Motor neuron (in vitro differentiated cells): ENCODE results near the gene BUD13. TPM values are rescaled to one million over a fixed set of nuclear protein-coding genes. Genes with fewer than 3 reads are reported as not detected.

Source experiments
- ATAC-seq, 8 experiments: fragments of 200-7000 bp; cut with Tn5 transposase; replicated peaks in 6 of 8; 2 replicates each; pipeline ENCODE4 v1.8.0; 2021; ENCODE audit warnings: mild to moderate bottlenecking in 8 of 8, moderate library complexity in 8 of 8
- H3K27ac ChIP-seq, 2 donors: fragments of 250-450 bp; sonication (Bioruptor Pico); 2 replicates each; pipeline ENCODE4 v1.9.0; 2021; ENCODE audit warnings: antibody characterized with exemption in 2 of 2, mild to moderate bottlenecking in 2 of 2, moderate library complexity in 1 of 2
- H3K4me1 ChIP-seq, 2 donors: fragments of 250-450 bp; sonication (Bioruptor Pico); replicated peaks in 1 of 2; 2 replicates each; pipeline ENCODE4 v1.6.1; 2021; ENCODE audit warnings: antibody characterized with exemption in 2 of 2, mild to moderate bottlenecking in 2 of 2, moderate library complexity in 1 of 2
- H3K4me3 ChIP-seq, 5 donors: fragments of 250-450 bp; sonication (Bioruptor Pico); 2 replicates each; pipeline ENCODE4 v1.9.0; 2021; ENCODE audit warnings: antibody characterized with exemption in 5 of 5, mild to moderate bottlenecking in 5 of 5, moderate library complexity in 4 of 5
- WGBS, 10 experiments: fragments of 450-650 bp; shearing (Covaris generic); methylation state at CpG; one replicate each; pipeline ENCODE4 v1.0.0; 2022; 5-methylcytosine and 5-hydroxymethylcytosine counted together
- in situ Hi-C, 9 experiments: fragments of 400-800 bp; cut with MboI; loops; one replicate each; pipeline ENCODE4 v1.15.0; 2021; ENCODE audit warnings: low sequenced_read_pairs in 9 of 9, low pct_unique_long_range_greater_than_20kb in 2 of 9; ENCODE audit not compliant: unreplicated experiment in 9 of 9
- total RNA-seq, 8 experiments: library from RNA; unstranded; fragments of 300-600 nt; gene quantifications; 2 replicates each; pipeline versions ENCODE4 v1.2.3 to v1.2.4, GENCODE V29; 2022

Gene BUD13, protein sequence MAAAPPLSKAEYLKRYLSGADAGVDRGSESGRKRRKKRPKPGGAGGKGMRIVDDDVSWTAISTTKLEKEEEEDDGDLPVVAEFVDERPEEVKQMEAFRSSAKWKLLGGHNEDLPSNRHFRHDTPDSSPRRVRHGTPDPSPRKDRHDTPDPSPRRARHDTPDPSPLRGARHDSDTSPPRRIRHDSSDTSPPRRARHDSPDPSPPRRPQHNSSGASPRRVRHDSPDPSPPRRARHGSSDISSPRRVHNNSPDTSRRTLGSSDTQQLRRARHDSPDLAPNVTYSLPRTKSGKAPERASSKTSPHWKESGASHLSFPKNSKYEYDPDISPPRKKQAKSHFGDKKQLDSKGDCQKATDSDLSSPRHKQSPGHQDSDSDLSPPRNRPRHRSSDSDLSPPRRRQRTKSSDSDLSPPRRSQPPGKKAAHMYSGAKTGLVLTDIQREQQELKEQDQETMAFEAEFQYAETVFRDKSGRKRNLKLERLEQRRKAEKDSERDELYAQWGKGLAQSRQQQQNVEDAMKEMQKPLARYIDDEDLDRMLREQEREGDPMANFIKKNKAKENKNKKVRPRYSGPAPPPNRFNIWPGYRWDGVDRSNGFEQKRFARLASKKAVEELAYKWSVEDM
- 10 to 100 TPM in 7 of 8 experiments, 1 to 10 TPM in 1; 5.6 to 26.6 (median 16.6) TPM for total RNA-seq

DNA sequence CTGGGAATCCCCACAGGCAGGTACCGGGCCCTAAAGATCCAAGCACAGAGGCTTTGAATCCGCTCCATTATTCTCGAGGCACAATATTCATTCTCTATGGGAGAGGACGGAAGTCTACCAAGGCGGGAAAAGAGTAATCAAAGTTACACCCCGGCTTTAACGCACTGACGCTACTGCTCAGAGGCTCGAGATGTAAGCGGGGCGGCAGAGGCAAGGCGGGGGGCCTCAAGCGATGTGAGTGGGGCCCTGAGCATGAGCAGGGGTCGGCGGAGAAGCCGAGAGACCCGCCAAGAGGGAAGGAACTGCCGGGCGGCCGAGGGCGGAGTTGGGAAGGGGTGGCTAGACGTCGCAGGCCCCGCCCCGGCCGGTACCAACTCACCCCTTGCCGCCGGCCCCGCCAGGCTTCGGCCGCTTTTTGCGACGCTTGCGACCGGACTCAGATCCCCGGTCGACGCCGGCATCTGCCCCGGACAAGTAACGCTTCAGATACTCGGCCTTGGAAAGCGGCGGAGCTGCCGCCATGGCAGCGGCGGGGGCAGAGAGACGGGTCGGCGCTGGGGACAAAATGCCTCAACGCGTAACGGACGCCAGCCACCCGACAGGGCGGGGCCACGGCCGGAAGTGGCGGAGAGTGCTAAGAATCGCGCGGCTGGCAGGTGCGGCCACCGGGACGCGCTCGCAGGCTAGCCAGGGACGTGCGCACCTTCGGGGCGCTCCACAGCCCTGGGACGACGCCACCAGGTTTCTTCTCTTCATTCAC is at the start of gene BUD13:
TSS of gene BUD13 (minus strand) at position 545 of the 760 bp plus-strand sequence. CDS start at position 522, 23 bp downstream.
- H3K4me3 ChIP-seq: peak within 1 kb of the TSS; percentile 91 to 100 (median 97)
- peak; percentile 78 to 93 (median 92) for ATAC-seq
- in situ Hi-C loops: no loop called here
- H3K27ac ChIP-seq: peak within 1 kb of the TSS; percentile 77 to 98
- H3K4me1 ChIP-seq: peaks cover 8 to 15% of the 10 kb centered on the region in 2 donors
- 0 to 4% (median 0%) methylated on average over 1 to 30 of the region's 73 CpGs; no CpG with 5 or more reads in 3 of the 10 experiments for WGBS, 10 experiments

DNA sequence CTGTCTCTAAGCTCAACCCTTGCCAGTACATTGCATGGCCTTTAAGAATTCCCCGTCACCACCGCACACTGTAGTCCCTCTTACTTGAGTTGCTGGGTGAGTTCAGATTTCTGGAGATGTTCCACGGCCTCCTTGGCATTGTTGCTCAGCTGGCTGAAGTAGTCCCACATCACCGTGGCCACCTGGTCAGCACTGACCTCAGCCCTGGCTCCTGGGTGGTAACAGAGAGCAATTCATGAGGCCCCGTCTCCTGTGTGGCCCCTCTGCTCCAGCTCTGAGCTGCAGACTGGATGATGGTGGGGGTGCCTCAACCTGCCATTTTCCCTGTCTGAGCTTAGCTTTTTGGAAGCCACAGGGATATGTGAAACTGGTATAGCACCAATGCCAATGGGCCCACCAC is 49.8 kb upstream of the BUD13 start:
- no peak for ATAC-seq
- 0 to 100% (median 40%) methylated on average over 1 to 2 of the region's 5 CpGs; no CpG with 5 or more reads in 5 of the 10 experiments for WGBS, 10 experiments
- no peak overlapping the region for H3K27ac ChIP-seq
- in situ Hi-C loops: no loop called here
- peaks cover 2 to 11% of the 10 kb centered on the region in 2 donors for H3K4me1 ChIP-seq
- H3K4me3 ChIP-seq: no peak overlapping the region

DNA sequence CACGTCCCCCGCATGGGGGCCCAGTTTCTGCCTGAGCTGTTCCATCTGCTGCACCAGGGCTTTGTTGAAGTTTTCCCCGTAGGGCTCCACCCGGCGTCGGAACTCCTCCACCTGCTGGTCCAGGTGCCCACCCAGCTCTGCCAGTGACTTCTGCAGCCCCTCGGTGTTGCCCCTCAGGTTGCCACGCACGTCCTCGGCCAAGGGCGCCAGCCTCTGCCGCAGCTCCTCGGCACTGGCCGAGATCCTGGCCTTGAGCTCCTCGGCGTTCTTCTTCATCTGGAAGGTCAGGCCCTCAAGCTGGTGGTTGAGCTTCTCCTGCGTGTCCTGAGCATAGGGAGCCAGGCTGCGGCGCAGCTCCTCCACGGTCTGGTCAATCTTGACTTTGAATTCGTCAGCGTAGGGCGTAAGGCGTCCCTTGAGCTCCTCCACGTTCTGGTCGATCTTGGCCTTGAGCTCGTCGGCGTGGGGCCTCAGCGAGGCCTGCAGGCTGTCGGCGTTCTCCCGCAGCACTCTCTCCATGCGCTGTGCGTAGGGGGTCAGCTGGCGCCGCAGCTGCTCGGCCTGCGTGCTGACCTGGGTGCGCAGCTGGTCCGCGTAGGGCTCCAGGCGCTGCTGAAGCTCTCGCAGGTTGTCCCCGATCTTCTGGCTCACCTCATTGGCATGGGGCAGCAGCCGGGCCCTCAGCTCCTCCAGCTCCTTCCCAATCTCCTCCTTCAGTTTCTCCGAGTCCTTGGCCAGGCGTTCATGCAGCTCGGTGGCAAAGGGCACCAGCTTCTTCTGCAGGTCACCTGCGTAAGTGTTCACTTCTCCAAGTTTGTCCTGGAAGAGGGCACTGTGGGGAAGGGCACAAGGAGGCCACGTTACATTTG is 48.5 kb upstream of the BUD13 start:
- H3K4me3 ChIP-seq: no peak overlapping the region
- peaks cover 0 to under 1% of the 10 kb centered on the region in 2 donors for H3K4me1 ChIP-seq
- no peak for ATAC-seq
- H3K27ac ChIP-seq: no peak overlapping the region
- 79 to 95% (median 85%) methylated on average over 1 to 28 of the region's 51 CpGs; no CpG with 5 or more reads in 4 of the 10 experiments for WGBS, 10 experiments
- in situ Hi-C loops: no loop called here

DNA sequence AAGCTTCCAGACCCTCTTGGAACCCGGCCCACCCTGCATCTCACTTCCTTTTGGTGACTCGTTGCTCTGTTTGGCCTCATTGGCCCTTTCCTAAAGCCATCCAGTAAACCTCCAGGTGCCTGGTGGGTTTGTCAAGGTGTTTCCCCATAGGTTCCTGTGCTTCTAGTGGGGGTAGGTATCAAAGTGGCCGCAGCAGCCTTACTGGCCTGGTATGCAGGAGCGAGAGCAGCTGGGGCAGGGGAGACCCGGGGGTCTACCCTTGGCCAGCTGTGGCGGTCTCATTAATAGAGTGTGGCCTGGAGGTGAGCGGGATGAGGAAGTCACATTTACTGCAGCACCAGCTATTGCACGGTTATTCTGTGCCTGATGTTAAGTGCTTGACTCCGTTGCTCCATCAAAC is 46.3 kb upstream of the BUD13 start:
- H3K27ac ChIP-seq: no peak overlapping the region
- in situ Hi-C loops: no loop called here
- WGBS, 10 experiments: 74 to 100% (median 90%) methylated on average over 4 to 5 of the region's 9 CpGs; no CpG with 5 or more reads in 6 of the 10 experiments
- no peak for ATAC-seq
- no peaks in the 10 kb centered on the region for H3K4me1 ChIP-seq
- no peak overlapping the region for H3K4me3 ChIP-seq

DNA sequence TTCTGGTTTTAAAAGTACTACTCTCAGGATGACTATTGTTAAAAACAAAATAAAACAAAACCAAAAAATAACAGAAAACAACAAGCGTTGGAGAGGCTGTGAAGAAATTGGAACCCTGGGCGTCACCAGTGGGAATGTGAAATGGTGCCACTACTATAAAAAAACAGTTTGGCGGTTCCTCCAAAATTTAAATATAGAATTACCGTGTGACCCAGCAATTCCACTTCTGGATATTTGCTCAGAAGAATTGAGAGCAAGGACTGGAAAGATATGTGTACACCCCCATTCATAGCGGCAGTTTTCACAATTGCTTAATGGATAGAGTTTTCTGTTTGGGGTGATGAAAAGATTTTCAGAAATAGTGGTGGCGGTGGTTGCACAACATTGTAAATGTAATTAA is 41.7 kb upstream of the BUD13 start:
- ATAC-seq: no peak
- in situ Hi-C loops: no loop called here
- 66 to 96% (median 88%) methylated on average over 1 to 6 of the region's 6 CpGs for WGBS, 10 experiments
- H3K4me3 ChIP-seq: no peak overlapping the region
- no peak overlapping the region for H3K27ac ChIP-seq
- no peaks in the 10 kb centered on the region for H3K4me1 ChIP-seq

DNA sequence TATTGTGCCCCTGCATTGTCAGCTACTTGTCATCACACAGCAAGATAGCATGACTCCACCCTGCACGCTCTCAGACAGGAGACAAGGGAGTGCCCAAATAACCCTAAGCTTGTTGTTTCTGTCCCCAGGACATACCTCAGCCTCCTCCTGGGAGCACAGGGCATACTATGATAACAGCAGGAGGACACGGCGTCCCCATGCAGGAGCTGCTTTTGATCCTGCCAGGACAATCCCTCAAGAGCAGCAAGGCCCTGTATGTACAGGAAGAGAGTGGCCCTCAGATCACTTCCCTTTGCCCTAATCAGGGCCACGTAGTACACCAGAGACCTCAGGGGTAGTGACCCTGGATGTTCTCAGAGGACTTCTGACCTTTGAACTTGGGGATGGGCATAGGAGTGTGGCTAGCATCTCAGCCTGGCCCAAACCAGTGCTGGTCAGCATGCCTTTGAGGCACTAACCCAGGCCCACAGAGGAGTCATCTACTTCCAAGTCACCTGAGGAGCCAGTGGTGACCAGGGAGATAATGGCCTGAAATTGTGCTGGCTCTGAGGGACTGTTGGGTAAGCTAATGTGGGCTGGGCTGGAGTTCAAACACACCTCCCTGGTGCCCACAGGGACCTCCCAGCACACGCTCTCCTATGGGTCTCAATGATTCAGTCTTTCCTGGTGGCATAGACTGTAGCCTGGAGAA is 41.1 kb upstream of the BUD13 start:
- no peak overlapping the region for H3K4me3 ChIP-seq
- in situ Hi-C loops: no loop called here
- no peak overlapping the region for H3K27ac ChIP-seq
- WGBS, 10 experiments: 50 to 100% (median 80%) methylated on average over 1 to 4 of the region's 5 CpGs; no CpG with 5 or more reads in 3 of the 10 experiments
- no peak for ATAC-seq
- no peaks in the 10 kb centered on the region for H3K4me1 ChIP-seq

DNA sequence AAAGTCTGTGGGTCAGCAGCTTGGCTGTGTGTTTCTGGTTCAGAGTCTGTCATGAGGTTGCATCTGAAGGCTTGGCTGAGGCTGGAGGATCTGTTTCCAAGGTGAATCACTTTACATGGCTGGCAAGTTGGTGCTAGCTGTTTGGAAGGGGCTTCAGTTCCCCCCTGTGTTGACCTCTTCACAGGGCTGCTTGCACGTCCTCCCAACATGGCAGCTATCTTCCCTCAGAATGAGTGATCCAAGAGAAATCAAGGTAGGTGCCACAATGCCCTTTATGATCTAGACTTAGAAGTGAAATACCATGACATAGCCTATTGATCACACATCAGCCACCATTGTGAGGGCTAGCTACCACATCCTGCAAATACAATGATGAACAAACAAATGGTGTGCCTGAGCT is 40.4 kb upstream of the BUD13 start:
- WGBS, 10 experiments: 0 to 100% (median 100%) methylated on average over 1 of the region's 1 CpG; no CpG with 5 or more reads in 5 of the 10 experiments

DNA sequence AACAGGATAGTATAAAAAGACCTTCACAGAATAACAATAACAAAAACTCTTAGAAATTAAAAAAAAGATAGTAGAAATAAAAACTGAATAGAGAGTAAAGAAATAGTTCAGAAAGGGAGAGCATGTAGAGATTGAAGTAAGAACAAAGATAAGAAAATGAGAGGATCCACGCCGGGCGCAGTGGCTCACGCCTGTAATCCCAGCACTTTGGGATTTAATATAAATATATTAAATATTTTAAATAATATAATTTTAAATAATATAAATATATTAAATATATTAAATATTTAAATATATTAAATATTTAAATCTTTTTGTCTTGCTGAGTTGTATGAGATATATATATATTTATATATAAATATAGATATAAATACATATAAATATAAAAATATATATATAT is 39.3 kb upstream of the BUD13 start:
- H3K4me3 ChIP-seq: no peak overlapping the region
- 78 to 98% (median 94%) methylated on average over 4 of the region's 4 CpGs; no CpG with 5 or more reads in 4 of the 10 experiments for WGBS, 10 experiments
- in situ Hi-C loops: no loop called here
- H3K4me1 ChIP-seq: no peaks in the 10 kb centered on the region
- no peak for ATAC-seq
- no peak overlapping the region for H3K27ac ChIP-seq

More for the DNA sequence above, 40.4 kb upstream of the BUD13 start:
- ATAC-seq: no peak
- H3K4me3 ChIP-seq: no peak overlapping the region
- no peak overlapping the region for H3K27ac ChIP-seq
- in situ Hi-C loops: no loop called here
- H3K4me1 ChIP-seq: no peaks in the 10 kb centered on the region

DNA sequence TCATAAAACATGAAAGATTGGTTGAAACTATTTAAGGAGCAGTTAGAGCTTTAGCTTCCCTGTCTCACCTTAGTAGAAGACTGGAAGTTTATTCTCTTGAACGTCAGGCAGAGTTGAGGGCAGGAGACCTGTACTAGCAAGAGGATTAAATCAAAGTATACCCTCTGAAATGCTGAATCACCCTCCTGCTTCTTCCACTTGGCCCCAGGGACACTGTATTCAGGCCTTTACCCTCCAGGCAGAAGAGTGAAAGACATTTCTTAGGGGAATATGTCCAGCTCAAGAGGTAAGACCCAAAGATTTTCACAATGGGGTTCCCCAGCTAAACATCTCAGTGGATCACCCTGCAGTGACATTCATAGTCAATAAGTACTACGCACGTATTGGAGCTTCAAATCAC is 38.4 kb upstream of the BUD13 start:
- ATAC-seq: no peak
- no peaks in the 10 kb centered on the region for H3K4me1 ChIP-seq
- in situ Hi-C loops: no loop called here
- 25 to 92% (median 80%) methylated on average over 1 to 3 of the region's 3 CpGs; no CpG with 5 or more reads in 5 of the 10 experiments for WGBS, 10 experiments
- H3K4me3 ChIP-seq: no peak overlapping the region
- H3K27ac ChIP-seq: no peak overlapping the region

DNA sequence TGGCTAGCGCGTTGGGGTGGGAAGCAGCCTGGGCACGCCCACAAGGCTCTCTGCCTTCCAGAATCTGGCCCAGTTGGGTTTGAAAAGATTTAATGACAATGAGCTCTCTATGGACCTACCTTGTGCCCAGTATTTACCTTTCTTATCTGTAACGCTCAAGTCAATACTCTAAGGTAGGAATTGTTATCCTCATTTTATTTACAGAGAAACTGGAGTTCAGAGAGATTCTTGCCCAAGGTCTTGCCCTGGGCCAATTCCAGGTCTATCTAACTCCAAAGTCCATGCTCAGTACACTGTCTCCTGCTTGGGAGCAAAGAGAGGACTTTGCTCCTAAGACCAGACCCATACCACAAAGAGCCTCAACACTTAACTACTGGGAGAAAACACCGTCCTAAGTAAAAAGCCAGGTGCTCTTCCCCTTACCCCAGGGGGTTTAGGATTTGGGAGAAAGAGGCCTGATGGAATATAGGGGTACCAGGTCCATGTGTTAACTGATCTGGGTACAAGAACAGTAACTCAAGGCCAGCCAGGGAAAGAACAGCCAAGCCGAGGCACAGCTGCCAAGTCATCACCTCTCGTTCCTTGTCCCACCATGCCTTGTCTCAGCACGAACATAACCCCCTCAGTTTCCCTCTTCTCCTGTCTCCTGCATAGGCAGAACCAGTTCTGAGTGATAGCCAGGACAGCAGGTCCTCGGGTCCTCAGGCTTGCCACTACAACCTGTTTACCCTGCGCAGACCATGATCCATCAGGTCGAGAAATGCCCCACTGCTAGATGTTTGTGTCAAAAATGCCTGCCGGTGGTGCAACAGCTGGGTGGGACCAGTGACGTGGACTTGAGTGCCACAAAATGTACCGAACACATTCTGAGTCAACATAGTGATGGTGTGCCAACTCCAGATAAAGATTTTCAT is 35.7 kb upstream of the BUD13 start:
- no peak for ATAC-seq
- Histone ChIP-seq H3K4me3 (no peak overlapping the region), H3K27ac (no peak overlapping the region), H3K4me1 (no peaks in the 10 kb centered on the region)
- 17 to 100% (median 78%) methylated on average over 1 to 9 of the region's 14 CpGs for WGBS, 10 experiments
- in situ Hi-C loops: loop anchor here in 1 of 9 experiments (10.0 kb wide), 1 partner anchor 296 kb away; no protein-coding TSS in a partner anchor
